IPS DF 4.7 (cell line): ENCODE measurements around the gene TEX29.

ENCODE experiments used
- DNase-seq: peaks from one replicate; pipeline ENCODE4 v3.0.0-alpha.2; 2013; ENCODE audit warnings: low spot score; ENCODE audit errors: extremely low read depth

Gene TEX29

GRCh38 chr13:111390522-111391270 lies 70.3 kb downstream of the TEX29 start:
- no peak for DNase-seq

- DNase-seq = no peak
Observed at GRCh38 chr13:111392486-111392885, 72.0 kb downstream of the TEX29 start.

- DNase-seq = no peak
Observed at GRCh38 chr13:111393221-111393790, 72.9 kb downstream of the TEX29 start.
